Endothelial cell of umbilical vein (primary cell): ENCODE measurements around the gene PKD1. TPM values are rescaled to one million over a fixed set of nuclear protein-coding genes. Genes with fewer than 3 reads are reported as not detected.

Experiments
- BruUV-seq: library from RNA; stranded (reverse); fragments of 400-500 nt; replicated peaks from 2 replicates; lab custom pipeline; 2021; lab: Mats Ljungman, UMichigan
- CTCF ChIA-PET: fragments of 300-600, 350-600 bp; sonication (Branson Sonifier 250); formaldehyde crosslinking; loops from one replicate; lab custom pipeline; 2021; ENCODE audit warnings: antibody characterized with exemption, inconsistent platforms; lab: Charles Lee
- POLR2A ChIA-PET: fragments of 300-600, 350-600 bp; sonication (Branson Sonifier 250); formaldehyde crosslinking; loops from one replicate; lab custom pipeline; 2021; ENCODE audit warnings: antibody characterized with exemption, inconsistent platforms; lab: Charles Lee
- DNase-seq: peaks from one replicate; pipeline ENCODE4 v3.0.0-alpha.2; 2011; ENCODE audit warnings: low read depth, low spot score
- FAIRE-seq: peaks from 2 replicates; lab custom pipeline; 2011; peaks lifted over from hg19 to GRCh38; lab: Jason Lieb, UNC
- H2AFZ ChIP-seq: 2 replicates; pipeline ENCODE4 v1.6.0; 2012; ENCODE audit warnings: low read depth, low read length, control low read depth, inconsistent platforms
- H3K27ac ChIP-seq: 2 replicates; pipeline ENCODE4 v1.5.1; 2011; ENCODE audit warnings: low read depth, mild to moderate bottlenecking, control low read depth, low read length, moderate library complexity; ENCODE audit not compliant: insufficient read depth
- H3K27me3 ChIP-seq, 2 experiments: 2 replicates each; pipeline versions ENCODE4 v1.6.0 to v1.6.1; 2011; ENCODE audit warnings: low read length in 2 of 2, mixed read lengths in 1 of 2; ENCODE audit not compliant: control insufficient read depth in 2 of 2, insufficient read depth in 2 of 2
- H3K36me3 ChIP-seq, 2 experiments: 2 replicates in 1 of 2; 3 replicates in 1 of 2; pipeline ENCODE4 v1.5.1; 2011; ENCODE audit warnings: low read length in 2 of 2, mild to moderate bottlenecking in 1 of 2, moderate library complexity in 1 of 2; ENCODE audit not compliant: control insufficient read depth in 2 of 2, insufficient read depth in 2 of 2; ENCODE audit errors: extremely low read depth in 1 of 2
- H3K4me1 ChIP-seq: 3 replicates; pipeline ENCODE4 v1.5.1; 2011; ENCODE audit warnings: mild to moderate bottlenecking, low read length; ENCODE audit not compliant: control insufficient read depth, insufficient read depth; ENCODE audit errors: extremely low read depth
- H3K4me2 ChIP-seq: 2 replicates; pipeline ENCODE4 v1.6.1; 2011; ENCODE audit warnings: low read length, control low read depth, mixed read lengths; ENCODE audit not compliant: insufficient read depth
- H3K4me3 ChIP-seq, 3 experiments: fragments of 200-600 bp in 1 of 3; sonication (generic), shearing (Covaris generic) in 1 of 3; replicated peaks in 1 of 3; 2 replicates each; pipeline ENCODE4 v1.5.1; 2011 to 2016; ENCODE audit warnings: control low read depth in 3 of 3, low read length in 3 of 3, mild to moderate bottlenecking in 2 of 3, inconsistent platforms in 1 of 3, low read depth in 1 of 3, moderate library complexity in 1 of 3; ENCODE audit not compliant: insufficient read depth in 1 of 3
- H3K79me2 ChIP-seq: 2 replicates; pipeline ENCODE4 v1.6.0; 2012; ENCODE audit warnings: low read length, inconsistent platforms; ENCODE audit not compliant: control insufficient read depth, insufficient read depth
- H3K9ac ChIP-seq: replicated peaks from 2 replicates; pipeline ENCODE3; 2011; ENCODE audit warnings: low read length, control low read depth; ENCODE audit not compliant: insufficient read depth; ENCODE audit errors: extremely low read depth
- H3K9me1 ChIP-seq: replicated peaks from 3 replicates; pipeline ENCODE4 v1.6.0; 2011; ENCODE audit warnings: mild to moderate bottlenecking, low read length; ENCODE audit not compliant: control insufficient read depth, insufficient read depth; ENCODE audit errors: extremely low read depth
- H3K9me3 ChIP-seq: replicated peaks from 2 replicates; pipeline ENCODE4 v1.5.1; 2012; ENCODE audit warnings: low read length, inconsistent platforms; ENCODE audit not compliant: control insufficient read depth, insufficient read depth
- H4K20me1 ChIP-seq: replicated peaks from 2 replicates; pipeline ENCODE3; 2011; ENCODE audit warnings: mild to moderate bottlenecking, low read length; ENCODE audit not compliant: control insufficient read depth, insufficient read depth; ENCODE audit errors: extremely low read depth
- CTCF ChIP-seq, 2 donors: IDR thresholded peaks; 1 replicate in 1 of 2; 2 replicates in 1 of 2; pipeline ENCODE4 v1.5.1; 2011; ENCODE audit warnings: low read length in 2 of 2, mild to moderate bottlenecking in 2 of 2, moderate library complexity in 2 of 2, control low read depth in 1 of 2, inconsistent platforms in 1 of 2, low read depth in 1 of 2; ENCODE audit not compliant: insufficient read depth in 1 of 2; ENCODE audit errors: extremely low read depth in 1 of 2
- EZH2 ChIP-seq: IDR thresholded peaks from 2 replicates; pipeline ENCODE4 v1.6.1; 2012; ENCODE audit warnings: borderline replicate concordance, low read depth, mild to moderate bottlenecking, moderate library complexity, low read length, inconsistent platforms; ENCODE audit not compliant: severe bottlenecking
- FOS ChIP-seq: IDR thresholded peaks from 2 replicates; pipeline ENCODE4 v1.6.1; 2011; ENCODE audit warnings: mild to moderate bottlenecking, low read length, moderate library complexity, borderline replicate concordance; ENCODE audit not compliant: insufficient read depth
- GATA2 ChIP-seq: IDR thresholded peaks from 2 replicates; pipeline ENCODE4 v1.7.0; 2011; ENCODE audit warnings: low read depth, mild to moderate bottlenecking, moderate library complexity, mixed read lengths, low read length; ENCODE audit not compliant: insufficient read length, insufficient read depth
- JUN ChIP-seq: IDR thresholded peaks from 2 replicates; pipeline ENCODE4 v1.6.1; 2011; ENCODE audit warnings: borderline replicate concordance, low read depth; ENCODE audit not compliant: insufficient read length, insufficient read depth
- MAX ChIP-seq: IDR thresholded peaks from 2 replicates; pipeline ENCODE4 v1.6.1; 2011; ENCODE audit not compliant: insufficient read depth, insufficient read length
- MYC ChIP-seq: IDR thresholded peaks from one replicate; pipeline ENCODE4 v1.6.1; 2011; ENCODE audit warnings: mild to moderate bottlenecking, low read depth, low read length
- POLR2A ChIP-seq: IDR thresholded peaks from 2 replicates; pipeline ENCODE4 v1.6.1; 2012; ENCODE audit warnings: low read depth, mild to moderate bottlenecking, control low read depth, low read length
- POLR2AphosphoS5 ChIP-seq: IDR thresholded peaks from 2 replicates; pipeline ENCODE4 v1.6.1; 2012; ENCODE audit warnings: low read depth, mild to moderate bottlenecking, control low read depth, low read length, moderate library complexity; ENCODE audit not compliant: insufficient read depth
- dilution Hi-C: fragments of 300-500 bp; cut with MboI; formaldehyde crosslinking; loops from one replicate; pipeline ENCODE4 v1.15.0; 2019; ENCODE audit warnings: low sequenced_read_pairs; ENCODE audit not compliant: extremely low pct_ligation_motif_present
- intact Hi-C: fragments of 100-400 bp; cut with micrococcal nuclease; formaldehyde crosslinking; loops from one replicate; pipeline ENCODE4 v1.10.0; 2022
- polyA plus RNA-seq, 4 experiments: library from polyadenylated mRNA; depleted of rRNA in 3 of 4; stranded (reverse) in 3 of 4; unstranded in 1 of 4; fragments of >200 nt; gene quantifications; 2 replicates each; pipeline versions ENCODE4 v1.2.1 to v1.2.3, GENCODE V29; 2011 to 2012; ENCODE audit warnings: missing spikeins in 1 of 4
- total RNA-seq: library from RNA; stranded (reverse); gene quantifications from 2 replicates; pipeline ENCODE4 v1.2.3, GENCODE V29; 2021

Gene PKD1
- total and polyA plus RNA-seq, 2 donors (not counting 3 experiments of a cell fraction or from before 2014, with no cell fraction given) = 52.5 to 102 TPM

GRCh38 chr16:2155091-2155950 lies 19.6 kb upstream of the PKD1 start, which contains the start of gene TRAF7:
Gene TRAF7 (plus strand): TSS chr16:2155782. CDS start chr16:2163921, 8,139 bp downstream.
- H3K79me2 ChIP-seq = peaks cover 84% of the 10 kb centered on the region
- peak; percentile 100 for FAIRE-seq
- H4K20me1 ChIP-seq = no peaks in the 10 kb centered on the region
- peaks cover 2 to 7% of the 10 kb centered on the region in 2 experiments for H3K36me3 ChIP-seq
- H3K4me3 ChIP-seq = peak within 1 kb of the TSS; percentile 65 to 96 (median 84)
- peak; percentile 100 for DNase-seq
- H3K9ac ChIP-seq = peak within 1 kb of the TSS; percentile 83
- H2AFZ ChIP-seq = no peak within 1 kb of the TSS
- TF ChIP-seq GATA2 = no peak
- peak; percentile 88 for TF ChIP-seq MYC
- TF ChIP-seq POLR2A = peak; percentile 100
- peak; percentile 52 for TF ChIP-seq MAX
- no peak for TF ChIP-seq CTCF (IDR thresholded peaks at IDR 0.05; ENCODE audit: extremely low read depth in 1 of 2, insufficient read depth in 1 of 2, low read depth in 1 of 2, low read length in 2 of 2)
- TF ChIP-seq JUN = no peak
- no peak for TF ChIP-seq EZH2
- no peak for TF ChIP-seq FOS
- peak; percentile 100 for TF ChIP-seq POLR2AphosphoS5
- dilution Hi-C loops = loop anchor here (25.0 kb wide), 1 partner anchor 118 kb away; the partner anchor contains the start of genes NHERF2, NTHL1 and TSC2
- H3K9me1 ChIP-seq = no peaks in the 10 kb centered on the region
- peaks cover 41% of the 10 kb centered on the region for H3K4me1 ChIP-seq
- intact Hi-C loops = loop anchor here (1.0 to 2.0 kb wide), 7 partner anchors 15 to 147 kb away; partner anchors contain the start of genes E4F1, ECI1, MLST8 and NTHL1
- ChIA-PET POLR2A (interaction anchor here (0.6 to 2.4 kb wide), 37 partner anchors 10 to 365 kb away, joined by 3 to 32 read pairs (median 6); partner anchors contain the start of genes AMDHD2, ECI1, MLST8 and NTHL1), CTCF (interaction anchor here (0.8 to 2.1 kb wide), 7 partner anchors 9 to 152 kb away, joined by 3 to 14 read pairs (median 9); partner anchors contain the start of gene ECI1)
- no peaks in the 10 kb centered on the region for H3K9me3 ChIP-seq
- peak within 1 kb of the TSS; percentile 44 for H3K27ac ChIP-seq
- H3K27me3 ChIP-seq = no peaks in the 10 kb centered on the region
- BruUV-seq = no TSS peak
- H3K4me2 ChIP-seq = peak within 1 kb of the TSS; percentile 87
